BJ (cell line): ENCODE measurements around the gene ALDOC. TPM values are rescaled to one million over a fixed set of nuclear protein-coding genes. Genes with fewer than 3 reads are reported as not detected.
"Not testable (repeated sequence)": the region's sequence is repeated elsewhere in the genome, so short reads cannot be mapped to it uniquely, and the experiment has no call there.

Source experiments
- CTCF ChIA-PET: fragments of 350-600 bp; formaldehyde crosslinking; extraction: SDS; loops from one replicate; lab custom pipeline; 2021; ENCODE audit warnings: antibody characterized with exemption, inconsistent platforms; lab: Yijun Ruan, JAX
- POLR2A ChIA-PET: fragments of 300-600 bp; sonication (Branson Sonifier 250); formaldehyde crosslinking; extraction: SDS; loops from one replicate; lab custom pipeline; 2021; ENCODE audit warnings: antibody characterized with exemption; lab: Charles Lee
- DNase-seq: peaks from one replicate; pipeline ENCODE4 v3.0.0-alpha.2; 2011; ENCODE audit warnings: low read depth
- H3K27me3 ChIP-seq: 2 replicates; pipeline ENCODE4 v1.6.0; 2011; ENCODE audit warnings: low read length; ENCODE audit not compliant: control insufficient read depth, insufficient read depth
- H3K36me3 ChIP-seq: 2 replicates; pipeline ENCODE4 v1.5.1; 2011; ENCODE audit warnings: low read length; ENCODE audit not compliant: control insufficient read depth, insufficient read depth
- H3K4me3 ChIP-seq: 2 replicates; pipeline ENCODE4 v1.5.1; 2011; ENCODE audit warnings: low read depth, mild to moderate bottlenecking, control low read depth, low read length
- polyA plus RNA-seq: library from polyadenylated mRNA; depleted of rRNA; stranded (reverse); fragments of >200 nt; gene quantifications from 2 replicates; pipeline ENCODE4 v1.2.3, GENCODE V29; 2011
- TF ChIP-seq, protein P1 (sequence below): IDR thresholded peaks from 2 replicates; pipeline ENCODE4 v1.5.1; 2011; ENCODE audit warnings: low read depth, mild to moderate bottlenecking, control low read depth, inconsistent platforms, low read length, moderate library complexity; ENCODE audit not compliant: insufficient read depth

Gene ALDOC
- polyA plus RNA-seq, 1 experiment, result 65.4 TPM

DNA sequence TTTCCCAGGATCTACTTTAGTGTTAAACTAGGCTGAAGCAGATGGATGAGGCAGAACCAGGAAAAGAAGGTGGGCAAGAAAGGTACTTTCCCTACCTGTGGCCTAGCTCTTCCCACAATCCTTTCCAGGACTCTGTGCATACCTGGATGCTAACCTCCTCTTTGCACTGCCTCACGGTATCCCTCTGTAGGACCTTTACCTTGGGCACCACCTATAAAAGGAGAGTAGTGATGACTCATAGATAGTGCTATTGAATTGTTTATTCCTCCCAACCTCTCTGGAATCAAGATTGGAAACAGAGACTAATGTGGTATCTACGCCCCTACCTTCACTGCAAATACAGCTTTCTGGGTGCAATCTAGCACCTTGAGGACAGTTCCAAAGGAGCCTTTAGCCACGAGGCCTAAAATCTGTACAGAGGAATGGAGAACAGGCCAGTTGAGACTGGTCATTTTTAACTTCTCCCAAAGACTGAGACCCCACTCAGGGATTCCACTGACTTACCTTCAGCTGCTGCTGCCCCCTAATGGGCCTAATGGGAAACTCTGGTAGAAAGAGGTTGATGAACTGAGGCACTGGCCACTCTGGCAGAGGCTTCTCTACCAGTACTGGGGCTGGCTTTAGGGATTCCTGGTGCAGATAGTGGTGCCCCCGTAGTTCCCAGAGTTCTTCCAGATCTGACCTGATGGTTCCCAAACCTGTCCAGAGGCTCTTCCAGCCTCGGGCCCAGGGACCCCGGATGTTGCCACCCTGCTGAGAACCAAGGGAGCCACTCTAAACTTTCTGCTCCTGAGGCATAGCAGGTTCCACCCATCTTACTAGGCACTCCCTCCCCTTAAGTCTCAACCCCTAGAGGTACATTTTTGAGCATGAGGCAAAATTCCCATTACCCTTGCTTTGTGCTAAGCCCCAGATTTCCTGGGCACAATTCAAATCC, 36.5 kb upstream of the ALDOC start:
- no peak overlapping the region for H3K4me3 ChIP-seq
- TF ChIP-seq, protein P1, sequence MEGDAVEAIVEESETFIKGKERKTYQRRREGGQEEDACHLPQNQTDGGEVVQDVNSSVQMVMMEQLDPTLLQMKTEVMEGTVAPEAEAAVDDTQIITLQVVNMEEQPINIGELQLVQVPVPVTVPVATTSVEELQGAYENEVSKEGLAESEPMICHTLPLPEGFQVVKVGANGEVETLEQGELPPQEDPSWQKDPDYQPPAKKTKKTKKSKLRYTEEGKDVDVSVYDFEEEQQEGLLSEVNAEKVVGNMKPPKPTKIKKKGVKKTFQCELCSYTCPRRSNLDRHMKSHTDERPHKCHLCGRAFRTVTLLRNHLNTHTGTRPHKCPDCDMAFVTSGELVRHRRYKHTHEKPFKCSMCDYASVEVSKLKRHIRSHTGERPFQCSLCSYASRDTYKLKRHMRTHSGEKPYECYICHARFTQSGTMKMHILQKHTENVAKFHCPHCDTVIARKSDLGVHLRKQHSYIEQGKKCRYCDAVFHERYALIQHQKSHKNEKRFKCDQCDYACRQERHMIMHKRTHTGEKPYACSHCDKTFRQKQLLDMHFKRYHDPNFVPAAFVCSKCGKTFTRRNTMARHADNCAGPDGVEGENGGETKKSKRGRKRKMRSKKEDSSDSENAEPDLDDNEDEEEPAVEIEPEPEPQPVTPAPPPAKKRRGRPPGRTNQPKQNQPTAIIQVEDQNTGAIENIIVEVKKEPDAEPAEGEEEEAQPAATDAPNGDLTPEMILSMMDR, result peak; percentile 76
- H3K36me3 ChIP-seq, result peaks cover 13% of the 10 kb centered on the region
- DNase-seq, result no peak
- CTCF ChIA-PET, result interaction anchor here (0.7 to 3.7 kb wide), 22 partner anchors 10 to 141 kb away, joined by 3 to 35 read pairs (median 6); partner anchors contain the start of genes ALDOC, BLTP2, PIGS and SPAG5
- POLR2A ChIA-PET, result interaction anchor here (0.6 kb wide), 1 partner anchor 573 kb away, joined by 3 read pairs; no protein-coding TSS in a partner anchor
- H3K27me3 ChIP-seq, result no peaks in the 10 kb centered on the region

DNA sequence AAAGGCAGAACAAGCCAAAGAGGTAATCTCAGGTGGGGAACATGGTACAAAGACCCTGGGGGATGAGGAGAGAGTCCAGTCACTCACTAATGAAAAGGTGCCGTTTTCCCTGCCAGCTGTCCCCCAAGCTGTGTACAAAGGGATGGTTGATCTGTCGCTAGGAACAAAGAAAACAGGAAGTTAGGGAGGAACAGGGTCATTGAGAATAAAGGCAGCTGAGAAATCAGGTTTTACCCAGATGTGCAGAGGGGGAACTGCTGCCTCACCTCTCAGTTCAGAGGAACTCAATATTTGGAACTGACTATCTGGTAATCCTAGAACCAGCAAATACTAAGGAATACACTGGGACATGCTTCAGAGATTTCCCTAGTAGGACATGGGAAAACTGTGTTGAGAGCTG, 35.8 kb upstream of the ALDOC start:
- CTCF ChIA-PET, result interaction anchor here (0.7 to 3.7 kb wide), 18 partner anchors 10 to 142 kb away, joined by 3 to 35 read pairs (median 7); partner anchors contain the start of genes ALDOC, BLTP2, PIGS and SPAG5
- TF ChIP-seq, protein P1, result no peak
- Histone ChIP-seq H3K27me3 (no peaks in the 10 kb centered on the region), H3K36me3 (peaks cover 13% of the 10 kb centered on the region), H3K4me3 (no peak overlapping the region)
- DNase-seq, result no peak
- POLR2A ChIA-PET, result no interaction called here

DNA sequence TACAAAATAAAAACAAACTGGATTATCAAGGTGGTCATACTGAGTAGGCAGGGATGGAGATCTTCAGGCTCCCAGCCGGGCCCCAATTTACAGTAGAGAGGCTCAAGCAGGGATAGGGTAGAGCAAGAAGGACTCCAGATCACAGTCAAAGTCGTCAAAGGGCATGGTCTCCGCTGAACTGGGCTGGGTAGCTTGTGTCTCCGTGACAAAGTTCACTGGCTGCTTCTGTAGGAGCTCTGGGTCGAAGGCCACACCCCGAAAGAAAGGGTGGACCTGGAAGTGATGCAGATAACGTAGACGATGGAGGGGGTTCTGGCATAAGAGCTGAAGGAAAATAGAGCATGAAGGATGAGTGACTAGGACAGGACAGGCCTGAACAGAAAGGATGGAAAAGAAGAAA, 33.7 kb upstream of the ALDOC start:
- Histone ChIP-seq H3K36me3 (no peaks in the 10 kb centered on the region; the same call in 1 of the 2 replicates), H3K4me3 (no peak overlapping the region), H3K27me3 (no peaks in the 10 kb centered on the region)
- TF ChIP-seq, protein P1, result no peak
- ChIA-PET CTCF (interaction anchor here (1.0 to 3.7 kb wide), 9 partner anchors 9 to 117 kb away, joined by 3 to 27 read pairs (median 4); partner anchors contain the start of genes BLTP2 and PIGS), POLR2A (no interaction called here)
- DNase-seq, result no peak

DNA sequence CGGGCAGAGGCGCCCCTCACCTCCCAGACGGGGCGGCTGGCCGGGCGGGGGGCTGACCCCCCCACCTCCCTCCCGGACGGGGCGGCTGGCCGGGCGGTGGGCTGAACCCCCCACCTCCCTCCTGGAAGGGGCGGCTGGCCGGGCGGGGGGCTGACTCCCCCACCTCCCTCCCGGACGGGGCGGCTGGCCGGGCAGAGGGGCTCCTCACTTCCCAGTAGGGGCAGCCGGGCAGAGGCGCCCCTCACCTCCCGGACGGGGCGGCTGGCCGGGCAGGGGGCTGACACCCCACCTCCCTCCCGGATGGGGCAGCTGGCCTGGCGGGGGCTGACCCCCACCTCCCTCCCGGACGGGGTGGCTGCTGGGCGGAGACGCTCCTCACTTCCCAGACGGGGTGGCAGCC, 27.3 kb upstream of the ALDOC start:
- H3K4me3 ChIP-seq, POLR2A ChIA-PET, CTCF ChIA-PET, H3K27me3 ChIP-seq, DNase-seq, H3K36me3 ChIP-seq: not testable (repeated sequence)

DNA sequence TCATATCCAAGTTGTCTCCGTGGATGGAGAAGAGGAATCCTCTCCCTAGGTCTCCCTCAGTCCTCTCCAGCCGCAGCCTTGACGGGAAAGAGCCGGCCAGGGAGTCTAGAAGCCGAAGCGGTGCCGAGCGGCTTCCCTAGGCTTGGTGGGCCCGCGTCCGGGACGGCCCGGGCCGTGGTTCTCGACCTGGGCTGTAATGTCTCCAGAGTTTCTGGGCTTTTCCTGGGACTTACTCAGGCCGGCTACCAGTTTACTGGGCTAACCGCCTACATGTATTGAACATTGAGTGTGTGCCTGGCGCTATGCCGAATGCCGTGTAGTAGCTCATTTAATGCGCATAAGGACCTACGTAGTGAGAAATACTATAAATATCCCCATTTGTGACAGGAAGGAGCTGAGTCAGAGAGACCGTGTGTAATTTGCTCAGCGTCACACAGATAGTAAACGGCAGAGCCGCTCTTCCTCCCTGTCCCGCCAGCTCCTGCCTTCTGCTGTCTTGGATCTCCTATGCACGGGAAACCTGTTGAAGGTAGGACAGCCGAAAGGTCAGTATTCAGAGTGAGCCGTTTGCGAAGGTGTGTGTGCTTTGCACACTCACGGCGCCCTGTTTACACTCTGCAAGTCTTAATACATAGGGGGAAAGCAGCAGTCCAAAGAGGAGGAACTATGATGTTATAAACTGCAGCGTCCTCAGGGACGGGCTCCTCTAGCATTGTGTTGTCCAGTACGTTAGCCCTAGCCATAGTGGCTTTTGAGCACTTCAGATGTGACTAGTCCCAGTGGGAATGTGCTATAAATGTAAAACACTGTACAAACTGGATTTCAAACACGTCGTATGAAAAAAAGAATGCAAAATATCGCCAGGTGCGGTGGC, 22.9 kb upstream of the ALDOC start:
- peak; percentile 53 for DNase-seq
- CTCF ChIA-PET, result interaction anchor here (1.1 to 5.5 kb wide), 3 partner anchors 10 to 45 kb away, joined by 4 to 35 read pairs (median 6); partner anchors contain the start of genes BLTP2 and RSKR
- no peaks in the 10 kb centered on the region for H3K36me3 ChIP-seq
- TF ChIP-seq, protein P1, result no peak
- H3K27me3 ChIP-seq, result no peaks in the 10 kb centered on the region
- peak overlapping the region; percentile 65 for H3K4me3 ChIP-seq
- POLR2A ChIA-PET, result interaction anchor here (0.5 kb wide), 1 partner anchor 101 kb away, joined by 16 read pairs; no protein-coding TSS in a partner anchor
